IPS-NIHi7 (cell line): ENCODE measurements around the gene ST3GAL4.
"Not testable (repeated sequence)": the region's sequence is repeated elsewhere in the genome, so short reads cannot be mapped to it uniquely, and the experiment has no call there.

ENCODE experiments used
- DNase-seq: peaks from one replicate; pipeline ENCODE4 v3.0.0; 2012; ENCODE audit warnings: mixed read lengths; ENCODE audit errors: extremely low spot score

Gene ST3GAL4

DNA sequence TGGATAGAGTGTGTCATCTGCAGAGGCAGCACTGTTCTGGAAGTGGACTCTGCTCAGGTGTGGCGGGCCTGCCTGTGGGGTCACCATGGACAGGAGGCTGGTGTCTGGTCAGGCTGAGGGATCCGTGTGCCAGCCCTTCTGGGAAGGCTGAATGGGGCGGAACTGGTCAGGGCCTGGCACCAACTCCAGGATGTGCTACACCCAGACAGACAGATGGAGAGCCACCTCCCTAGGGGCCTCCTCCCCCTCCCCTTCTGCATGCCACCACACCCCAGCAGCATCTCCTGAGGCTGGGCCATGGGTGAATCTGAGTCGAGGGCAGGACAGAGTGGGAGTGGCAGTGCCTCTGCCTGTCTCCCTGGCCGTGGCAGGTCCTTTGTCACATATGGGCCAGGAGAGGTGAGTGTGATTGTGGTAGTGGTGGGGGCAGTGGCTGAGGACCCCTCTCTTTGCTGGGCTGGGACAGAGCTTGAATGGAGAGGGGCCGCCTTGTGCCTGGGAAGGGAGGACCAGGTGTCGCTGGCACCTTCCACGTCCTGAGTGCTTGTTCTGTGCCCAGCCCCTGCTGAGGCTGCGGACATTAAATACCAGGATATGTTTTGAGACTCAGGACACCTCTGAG lies 29.1 kb downstream of the ST3GAL4 start:
- no peak for DNase-seq

DNA sequence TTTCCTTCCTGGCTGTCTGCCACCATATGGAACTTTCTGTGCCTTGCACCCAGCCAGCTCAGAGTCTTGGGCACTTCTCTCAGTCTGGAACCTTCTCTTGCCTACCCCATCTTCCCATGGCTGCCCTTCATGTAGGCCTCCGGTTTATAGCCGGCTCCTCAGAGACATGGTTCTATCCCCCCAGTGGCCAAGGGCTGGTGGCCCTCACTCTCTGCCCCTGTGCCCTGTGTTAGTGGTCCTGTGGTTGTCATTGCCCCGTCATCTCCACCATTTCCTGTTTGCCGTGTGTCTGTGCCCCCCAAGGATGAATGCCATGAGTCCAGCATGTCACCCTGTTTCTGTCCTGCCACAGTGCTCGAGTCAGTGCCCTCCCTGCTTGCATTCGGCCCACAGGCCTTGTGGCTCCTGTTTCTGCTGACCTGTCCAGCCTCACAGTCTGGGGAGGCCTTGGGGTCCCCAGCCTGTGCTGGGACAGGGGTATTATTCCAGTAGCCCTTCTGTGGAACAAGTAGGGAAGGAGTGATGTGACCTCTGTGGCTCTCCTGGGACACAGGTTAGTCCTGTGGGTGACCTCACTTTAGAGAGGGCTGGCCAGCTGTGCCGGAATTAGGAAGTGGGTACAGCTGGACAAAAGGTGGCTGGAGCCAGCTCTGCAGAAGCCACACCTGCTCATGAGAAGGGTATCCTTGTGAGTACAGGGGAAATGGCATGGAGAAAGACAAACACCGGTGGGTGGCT lies 30.7 kb downstream of the ST3GAL4 start:
- DNase-seq, result no peak

DNA sequence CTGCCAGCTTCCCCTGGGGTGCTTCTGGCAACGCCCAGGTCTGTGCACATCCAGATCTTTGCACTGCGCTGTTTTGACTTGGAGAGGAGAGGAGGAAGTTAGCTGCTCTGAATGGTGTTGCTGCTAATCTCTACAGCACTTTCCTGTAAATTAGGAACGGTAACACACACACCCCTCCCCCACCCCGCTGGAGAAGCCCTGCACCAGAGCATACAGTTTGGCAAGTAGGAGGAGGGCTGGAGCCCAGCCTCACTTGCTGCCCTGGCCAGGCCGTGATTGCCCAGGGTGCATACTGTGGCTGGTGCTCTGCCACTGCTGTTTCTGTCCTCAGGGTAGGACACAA lies 31.2 kb downstream of the ST3GAL4 start:
- DNase-seq, result not testable (repeated sequence)

GRCh38 chr11:126387857-126388256 lies 32.4 kb downstream of the ST3GAL4 start:
- no peak for DNase-seq

DNA sequence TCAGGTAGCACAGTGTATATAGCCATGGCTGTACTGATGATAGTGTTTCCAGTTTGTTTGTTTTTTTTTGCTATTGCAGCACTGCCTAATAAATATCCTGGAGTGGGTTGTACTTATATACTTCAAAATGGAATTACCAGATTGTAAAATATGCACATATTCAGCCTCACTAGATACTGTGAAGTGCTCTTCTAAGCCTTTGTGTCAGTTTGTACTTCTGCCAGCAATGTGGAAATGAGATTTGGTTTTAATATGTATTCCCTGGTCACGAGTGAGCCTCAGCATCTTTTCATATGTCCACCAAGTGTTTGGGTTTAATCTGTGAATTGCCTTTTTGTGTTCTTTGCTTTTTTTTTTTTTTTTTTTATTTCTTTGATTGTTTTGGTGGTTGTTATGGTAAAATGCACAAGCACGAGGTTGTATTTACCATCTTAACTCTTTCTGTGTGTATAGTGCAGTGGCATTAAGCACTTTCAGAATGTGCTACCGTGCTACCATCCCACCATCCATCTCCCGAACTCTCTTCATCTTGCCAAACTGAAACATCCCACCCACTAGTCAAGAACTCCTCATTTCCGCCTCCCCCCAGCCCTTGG lies 34.9 kb downstream of the ST3GAL4 start:
- DNase-seq, result no peak

GRCh38 chr11:126391286-126391954 lies 35.9 kb downstream of the ST3GAL4 start:
- DNase-seq, result no peak

DNA sequence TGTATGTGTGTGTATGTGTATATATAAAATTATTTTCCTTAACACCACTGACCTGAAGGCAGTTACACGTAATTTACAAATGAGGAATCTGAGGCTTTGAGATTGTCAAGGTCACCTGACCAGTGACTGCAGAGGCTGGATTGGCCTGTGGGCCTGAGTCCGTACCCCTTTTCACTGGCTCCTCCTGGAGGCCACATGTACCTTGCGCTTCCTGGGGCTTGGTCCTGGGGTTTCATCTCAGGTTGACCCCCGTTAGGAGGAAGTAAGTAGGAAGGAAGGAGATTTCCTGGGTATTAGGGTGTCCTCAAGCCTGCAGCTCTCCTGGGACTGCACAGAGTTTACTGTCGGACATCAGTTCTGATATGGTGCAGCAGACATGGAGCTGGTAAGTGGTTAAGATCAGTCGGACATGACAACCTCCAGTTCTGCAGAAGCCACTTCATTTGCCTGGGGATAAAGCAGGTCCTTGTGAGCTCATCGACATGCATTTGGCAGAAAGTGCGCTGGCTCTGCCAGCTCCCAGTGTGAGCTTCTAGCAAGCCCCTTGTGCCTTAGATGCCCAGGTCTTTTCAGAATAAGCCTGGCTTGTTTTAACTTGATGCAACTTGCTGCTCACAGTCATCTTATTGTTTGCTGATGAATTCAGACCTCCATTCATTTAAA lies 36.6 kb downstream of the ST3GAL4 start:
- DNase-seq, result peak; percentile 71

DNA sequence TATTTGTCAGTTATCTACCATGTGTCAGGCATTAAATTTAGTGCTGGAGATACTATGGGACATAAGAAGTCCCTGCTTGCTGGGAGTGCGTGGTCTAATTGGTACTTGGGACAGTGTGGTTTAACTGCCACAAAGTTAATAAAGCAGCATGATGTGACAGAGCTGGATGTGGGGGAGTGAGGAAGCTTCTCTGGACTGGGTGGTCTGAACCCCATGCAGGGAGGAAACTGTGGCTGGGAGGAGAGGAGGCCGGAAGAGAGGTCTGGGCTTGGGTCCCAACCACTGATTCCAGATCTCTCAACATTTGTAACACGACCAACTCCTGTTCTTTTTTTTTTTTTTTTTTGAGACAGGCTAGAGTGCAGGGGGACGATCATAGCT lies 37.1 kb downstream of the ST3GAL4 start:
- no peak for DNase-seq

DNA sequence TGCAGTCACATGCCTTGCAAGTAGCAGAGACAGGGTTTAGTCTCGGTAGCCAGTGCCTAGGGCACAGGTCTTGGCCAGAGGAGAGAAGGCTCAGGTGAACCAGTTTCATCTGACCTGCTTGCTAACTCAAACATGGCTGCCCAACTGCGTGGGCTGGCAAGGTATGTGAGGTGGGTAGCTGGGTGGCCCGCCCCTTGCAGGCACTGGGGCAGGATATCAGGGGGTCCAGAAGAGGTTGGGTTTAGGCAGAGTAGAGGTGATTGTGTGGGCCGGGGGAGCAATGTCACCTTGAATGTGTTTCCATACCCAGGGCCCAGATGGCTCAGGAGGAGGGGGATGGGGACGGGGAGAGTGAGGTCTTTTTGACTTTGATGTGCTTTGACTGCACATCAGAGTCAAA lies 37.7 kb downstream of the ST3GAL4 start:
- DNase-seq, result no peak

DNA sequence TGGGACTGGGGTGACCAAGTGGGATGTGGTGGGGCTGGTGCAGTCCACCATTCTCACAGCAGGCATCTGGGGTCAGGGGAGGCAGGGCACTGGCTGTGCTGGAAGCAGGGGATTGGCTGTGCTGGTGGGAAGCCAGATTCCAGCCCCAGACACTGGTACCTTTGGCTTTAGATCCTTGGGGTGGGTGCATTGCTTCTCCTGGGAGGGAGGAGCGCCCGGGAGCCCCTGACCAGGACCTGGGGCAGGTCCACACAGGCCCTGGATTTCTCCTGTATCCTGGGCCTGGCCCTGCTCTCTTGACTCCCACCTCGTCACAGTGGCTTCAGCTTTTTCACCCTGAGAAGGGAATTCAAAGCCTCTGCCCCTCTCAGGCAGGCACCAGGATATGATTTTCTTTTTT lies 38.5 kb downstream of the ST3GAL4 start:
- DNase-seq, result no peak

- DNase-seq, result not testable (repeated sequence)
Measured at GRCh38 chr11:126394634-126395072, 39.2 kb downstream of the ST3GAL4 start.

DNA sequence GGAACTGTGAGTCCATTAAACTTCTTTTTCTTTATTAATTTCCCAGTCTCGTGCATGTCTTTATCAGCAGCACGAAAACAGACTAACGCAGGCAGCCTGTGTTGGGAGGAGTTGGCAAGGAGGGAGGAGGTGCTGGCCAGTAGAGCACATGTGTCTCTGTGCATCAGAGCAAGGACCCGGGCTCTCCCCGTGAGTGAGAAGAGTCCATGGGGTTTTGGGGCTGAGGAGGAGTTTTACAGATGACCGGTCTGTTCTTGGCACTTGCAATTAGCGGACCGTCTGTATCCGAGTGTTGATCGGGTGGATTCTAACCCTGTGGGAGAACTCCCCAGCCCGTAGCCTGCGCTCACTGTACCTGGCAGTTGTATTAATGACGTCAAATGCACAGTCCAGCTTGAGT lies 40.3 kb downstream of the ST3GAL4 start:
- not testable (repeated sequence) for DNase-seq

GRCh38 chr11:126396266-126396665 lies 40.8 kb downstream of the ST3GAL4 start:
- not testable (repeated sequence) for DNase-seq

DNA sequence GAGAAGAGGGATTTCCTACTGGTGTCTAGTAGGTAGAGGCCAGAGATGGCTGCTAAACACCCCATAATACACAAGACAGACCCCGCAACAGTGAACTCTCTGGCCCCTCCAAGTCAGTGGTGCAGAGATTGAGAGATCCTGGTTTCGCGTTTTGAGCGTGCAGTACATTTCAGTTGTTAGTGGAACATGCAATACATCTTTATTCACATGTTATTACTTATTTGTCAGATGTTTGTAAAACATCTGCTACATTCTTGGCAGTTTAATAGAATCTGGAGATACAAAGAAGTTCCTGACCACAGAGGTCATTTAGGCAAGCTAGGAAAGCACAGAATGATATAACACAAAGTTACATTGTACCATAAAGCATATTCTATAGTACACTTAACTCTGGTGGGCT lies 41.5 kb downstream of the ST3GAL4 start:
- no peak for DNase-seq

GRCh38 chr11:126398296-126398695 lies 42.8 kb downstream of the ST3GAL4 start:
- DNase-seq, result no peak

DNA sequence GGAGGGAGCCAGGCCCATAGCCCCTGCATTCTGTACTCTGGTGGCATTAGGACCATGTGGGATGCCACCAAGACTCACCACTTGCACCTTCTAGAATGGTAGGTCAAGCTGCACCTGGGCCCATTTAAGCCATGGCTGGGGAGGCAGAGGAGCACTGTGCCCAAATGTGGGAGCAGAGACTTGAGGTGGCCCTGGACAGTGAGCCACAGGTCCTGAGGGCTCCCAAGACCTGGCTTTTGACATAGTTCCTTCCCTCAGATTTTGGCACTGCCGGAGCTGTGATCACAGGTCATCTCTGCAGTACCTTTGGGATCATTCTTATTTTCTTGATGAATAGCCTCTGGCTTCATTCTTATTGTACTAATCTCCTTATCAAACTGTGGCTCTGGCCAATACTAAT lies 43.2 kb downstream of the ST3GAL4 start:
- no peak for DNase-seq

GRCh38 chr11:126400019-126400418 lies 44.5 kb downstream of the ST3GAL4 start:
- DNase-seq, result no peak

DNA sequence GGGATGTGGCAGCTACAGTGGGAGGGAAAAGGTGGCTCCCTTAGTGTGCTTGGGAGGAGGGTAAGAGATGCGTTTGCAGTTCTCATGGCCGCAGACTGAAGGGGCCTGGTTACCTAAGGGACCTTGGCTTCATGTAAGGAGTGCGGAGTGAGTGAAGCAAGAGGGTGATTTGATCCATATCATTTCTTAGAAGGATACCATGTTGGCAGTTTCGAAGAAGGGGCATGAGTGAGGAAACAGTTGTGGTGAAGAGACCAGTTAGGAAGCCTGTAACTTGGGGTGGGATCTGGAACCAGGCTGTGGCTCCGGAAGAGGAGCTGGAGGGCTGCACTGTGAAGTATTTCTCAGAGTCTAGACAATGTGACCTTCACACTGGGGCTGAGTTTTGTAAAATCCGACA lies 45.0 kb downstream of the ST3GAL4 start:
- no peak for DNase-seq

- peak; percentile 63 for DNase-seq
Measured at GRCh38 chr11:126403022-126403581, 47.6 kb downstream of the ST3GAL4 start.

DNA sequence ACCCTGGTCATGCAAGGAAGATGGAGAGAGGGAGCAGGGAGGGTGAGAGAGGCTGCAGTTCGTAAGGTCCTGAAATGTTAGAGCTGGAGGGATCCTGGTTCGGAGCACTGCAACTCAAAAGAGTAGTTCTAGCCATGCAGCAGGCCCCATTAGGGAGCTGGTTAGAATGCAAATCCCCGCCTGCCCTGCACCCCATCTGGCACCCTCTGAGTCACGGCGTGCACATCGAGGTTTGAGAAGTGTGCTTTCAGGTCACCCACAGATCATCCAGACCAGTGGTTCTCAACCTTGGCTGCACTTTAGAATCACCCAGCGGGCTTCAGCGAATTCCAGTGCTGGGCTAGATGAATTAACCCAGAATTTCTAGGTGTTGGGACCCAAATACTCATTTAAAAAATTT lies 48.2 kb downstream of the ST3GAL4 start:
- no peak for DNase-seq

DNA sequence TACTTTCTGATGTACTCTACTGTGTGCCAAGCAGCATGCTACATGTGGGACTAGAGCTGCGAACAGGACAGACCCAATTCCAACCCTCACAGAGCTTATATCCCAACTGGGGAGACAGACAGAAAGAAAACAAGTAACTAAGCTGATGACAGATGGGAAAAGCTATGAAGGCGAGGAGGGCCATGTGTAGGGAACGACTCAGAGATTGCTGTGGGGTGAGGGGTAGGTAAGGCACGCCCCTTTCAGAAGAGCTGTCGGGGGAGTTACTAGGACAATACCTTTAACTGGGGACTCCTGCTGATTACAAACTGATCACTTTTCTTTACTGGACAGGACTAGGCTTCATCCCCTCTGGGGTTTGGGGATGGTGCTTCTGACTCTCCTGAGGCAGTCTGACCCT lies 48.9 kb downstream of the ST3GAL4 start:
- peak; percentile 43 for DNase-seq

- DNase-seq, result no peak
Measured at GRCh38 chr11:126405374-126405773, 49.9 kb downstream of the ST3GAL4 start.
